Right hindlimb (tissue), 1 donor: ENCODE results near the gene TRIM67.
"Not testable (repeated sequence)": the region's sequence is repeated elsewhere in the genome, so short reads cannot be mapped to it uniquely, and the experiment has no call there.

Source experiments
- DNase-seq: peaks from one replicate; pipeline ENCODE4 v3.0.0-alpha.2; 2018

Gene TRIM67

GRCh38 chr1:231209531-231209930 is 47.7 kb downstream of the TRIM67 start:
- DNase-seq: no peak

- no peak for DNase-seq
Observed at GRCh38 chr1:231210126-231210525, 48.3 kb downstream of the TRIM67 start.

GRCh38 chr1:231211005-231211857 is 49.4 kb downstream of the TRIM67 start:
- DNase-seq: peak; percentile 83

GRCh38 chr1:231212301-231212700 is 50.4 kb downstream of the TRIM67 start:
- DNase-seq: not testable (repeated sequence)

- no peak for DNase-seq
Observed at GRCh38 chr1:231213831-231214573, 52.1 kb downstream of the TRIM67 start.

GRCh38 chr1:231214918-231215680 is 53.2 kb downstream of the TRIM67 start:
- no peak for DNase-seq

GRCh38 chr1:231215681-231216385 is 54.0 kb downstream of the TRIM67 start:
- no peak for DNase-seq

- DNase-seq: no peak
Observed at GRCh38 chr1:231216498-231216897, 54.6 kb downstream of the TRIM67 start.

GRCh38 chr1:231217056-231217455 is 55.2 kb downstream of the TRIM67 start:
- no peak for DNase-seq

- DNase-seq: no peak
Observed at GRCh38 chr1:231218078-231218477, 56.2 kb downstream of the TRIM67 start.

GRCh38 chr1:231219422-231220401 is 57.9 kb downstream of the TRIM67 start:
- DNase-seq: no peak

GRCh38 chr1:231220801-231221200 is 58.9 kb downstream of the TRIM67 start:
- DNase-seq: no peak

- no peak for DNase-seq
Observed at GRCh38 chr1:231226156-231226555, 64.3 kb downstream of the TRIM67 start.

- DNase-seq: no peak
Observed at GRCh38 chr1:231231511-231231910, 69.7 kb downstream of the TRIM67 start.

GRCh38 chr1:231232870-231233734 is 71.2 kb downstream of the TRIM67 start:
- DNase-seq: no peak

GRCh38 chr1:231233735-231234417 is 72.0 kb downstream of the TRIM67 start:
- DNase-seq: no peak

- DNase-seq: no peak
Observed at GRCh38 chr1:231234506-231234905, 72.6 kb downstream of the TRIM67 start.

- DNase-seq: no peak
Observed at GRCh38 chr1:231235526-231236207, 73.8 kb downstream of the TRIM67 start.

- DNase-seq: no peak
Observed at GRCh38 chr1:231236208-231236591, 74.3 kb downstream of the TRIM67 start.
